GM12801 (cell line): ENCODE results near the gene CBX7.

Source experiments
- TF ChIP-seq, protein P1 (sequence below): IDR thresholded peaks from one replicate; pipeline ENCODE4 v1.5.1; 2011; ENCODE audit warnings: control low read depth; ENCODE audit not compliant: insufficient read length; ENCODE audit errors: extremely low read depth

CBX7 gene

DNA sequence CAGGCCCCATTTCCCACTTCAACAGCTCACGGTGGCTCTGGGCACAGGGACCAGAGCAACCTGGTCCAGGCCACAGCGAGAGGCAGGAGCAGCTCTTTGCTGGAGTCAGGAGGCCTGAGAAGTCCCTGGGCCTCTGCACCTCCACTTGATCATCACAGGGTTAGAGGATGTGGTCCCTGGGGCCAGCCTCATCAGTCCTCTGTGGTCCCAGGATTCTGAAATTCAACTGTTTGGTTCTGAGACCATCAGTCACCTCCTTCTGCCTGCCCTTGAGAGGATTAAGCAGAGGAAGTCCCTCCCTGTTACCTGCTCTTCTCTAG is 24.9 kb upstream of the CBX7 start:
- TF ChIP-seq, protein P1, sequence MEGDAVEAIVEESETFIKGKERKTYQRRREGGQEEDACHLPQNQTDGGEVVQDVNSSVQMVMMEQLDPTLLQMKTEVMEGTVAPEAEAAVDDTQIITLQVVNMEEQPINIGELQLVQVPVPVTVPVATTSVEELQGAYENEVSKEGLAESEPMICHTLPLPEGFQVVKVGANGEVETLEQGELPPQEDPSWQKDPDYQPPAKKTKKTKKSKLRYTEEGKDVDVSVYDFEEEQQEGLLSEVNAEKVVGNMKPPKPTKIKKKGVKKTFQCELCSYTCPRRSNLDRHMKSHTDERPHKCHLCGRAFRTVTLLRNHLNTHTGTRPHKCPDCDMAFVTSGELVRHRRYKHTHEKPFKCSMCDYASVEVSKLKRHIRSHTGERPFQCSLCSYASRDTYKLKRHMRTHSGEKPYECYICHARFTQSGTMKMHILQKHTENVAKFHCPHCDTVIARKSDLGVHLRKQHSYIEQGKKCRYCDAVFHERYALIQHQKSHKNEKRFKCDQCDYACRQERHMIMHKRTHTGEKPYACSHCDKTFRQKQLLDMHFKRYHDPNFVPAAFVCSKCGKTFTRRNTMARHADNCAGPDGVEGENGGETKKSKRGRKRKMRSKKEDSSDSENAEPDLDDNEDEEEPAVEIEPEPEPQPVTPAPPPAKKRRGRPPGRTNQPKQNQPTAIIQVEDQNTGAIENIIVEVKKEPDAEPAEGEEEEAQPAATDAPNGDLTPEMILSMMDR: no peak

GRCh38 chr22:39176714-39177455 is 24.4 kb upstream of the CBX7 start:
- TF ChIP-seq, protein P1: no peak

GRCh38 chr22:39176143-39176713 is 23.7 kb upstream of the CBX7 start:
- TF ChIP-seq, protein P1: no peak

DNA sequence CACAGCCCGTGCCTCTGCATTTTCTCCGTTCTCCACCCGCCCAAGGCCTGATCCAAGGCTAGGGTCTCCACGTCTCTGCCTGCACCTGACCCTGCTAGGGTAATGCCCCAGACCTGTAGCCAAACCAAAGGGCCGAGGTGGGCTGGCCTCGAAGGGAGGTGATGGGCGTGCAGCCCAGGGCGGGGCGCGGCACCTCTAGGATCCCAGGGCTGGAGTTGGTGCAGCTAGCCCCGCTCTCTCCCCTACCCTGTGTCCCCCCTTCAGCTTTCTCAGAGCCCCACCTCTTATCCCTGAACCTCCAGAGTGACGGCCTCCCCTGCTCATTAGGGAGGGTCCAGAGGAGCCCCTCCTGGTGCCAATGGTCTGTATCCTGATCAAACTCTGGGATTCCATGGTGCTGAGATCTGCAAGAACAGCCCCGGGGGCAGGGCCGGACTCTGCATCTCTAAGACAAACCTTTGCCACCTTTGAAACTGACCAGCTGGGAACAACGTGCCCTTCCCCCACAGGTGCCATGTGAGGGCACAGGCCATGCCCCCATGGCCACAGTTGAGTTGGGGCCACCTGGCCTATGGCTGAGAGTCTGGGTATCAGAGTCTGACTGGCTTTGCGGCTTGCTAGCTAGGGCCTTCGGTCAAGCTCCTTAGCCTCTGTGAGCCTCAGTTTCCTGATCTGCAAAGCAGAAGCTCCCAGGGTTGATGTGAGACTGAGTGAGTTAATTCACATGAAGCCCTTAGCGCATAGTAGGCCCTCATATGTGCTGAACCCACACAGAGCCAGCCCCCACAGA is 23.1 kb upstream of the CBX7 start:
- TF ChIP-seq, protein P1: no peak

DNA sequence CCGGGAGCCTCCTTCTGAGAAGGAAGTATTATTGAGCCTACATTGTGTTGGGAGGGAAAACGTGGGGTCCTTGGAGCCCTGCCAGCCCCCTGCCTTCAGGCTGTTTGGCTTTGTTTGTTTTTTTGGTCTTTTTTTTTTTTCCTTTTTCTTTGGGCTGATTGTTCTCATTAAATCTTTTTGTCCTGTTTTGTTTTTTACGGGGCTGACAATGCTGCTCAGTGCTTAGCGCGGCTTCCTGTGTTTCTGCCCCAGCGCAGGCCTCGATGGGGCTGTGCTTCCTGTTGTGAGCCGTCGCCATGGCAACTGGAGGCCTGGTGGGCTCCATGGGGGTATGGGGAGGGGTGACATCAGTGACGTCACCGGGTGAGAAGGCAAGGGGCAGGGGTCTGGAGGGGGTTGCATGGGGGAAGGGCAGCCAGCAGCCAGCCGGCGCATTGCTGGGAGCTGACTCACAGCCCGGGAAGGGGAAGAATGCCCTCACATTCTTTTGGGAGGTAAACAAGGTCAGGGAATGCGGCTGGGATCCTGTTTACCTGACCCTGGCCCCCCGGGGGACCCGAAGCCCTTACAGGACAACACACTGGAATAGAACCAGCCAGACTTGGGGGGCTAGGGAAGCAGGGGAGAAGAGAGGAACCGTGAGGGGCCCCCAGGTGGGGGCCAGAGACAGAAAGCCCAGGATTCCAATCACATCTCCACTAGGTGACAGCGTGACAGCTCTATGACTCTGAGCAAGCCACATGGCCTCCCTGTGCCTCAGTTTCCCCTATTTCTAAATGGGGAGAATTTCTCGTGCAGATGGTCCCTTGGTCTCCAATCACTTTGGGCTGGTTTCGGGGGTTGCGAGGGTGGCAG is 22.2 kb upstream of the CBX7 start:
- TF ChIP-seq, protein P1: no peak

- TF ChIP-seq, protein P1: no peak
Observed at GRCh38 chr22:39173787-39174497, 21.5 kb upstream of the CBX7 start.
